Fibroblast of skin of right quadriceps (primary cell): ENCODE results near the gene MGRN1.

Source experiments
- DNase-seq: peaks from one replicate; pipeline ENCODE4 v3.0.0-alpha.2; 2013

Gene MGRN1

GRCh38 chr16:4677390-4677789 lies 52.8 kb downstream of the MGRN1 start:
- DNase-seq = no peak

DNA sequence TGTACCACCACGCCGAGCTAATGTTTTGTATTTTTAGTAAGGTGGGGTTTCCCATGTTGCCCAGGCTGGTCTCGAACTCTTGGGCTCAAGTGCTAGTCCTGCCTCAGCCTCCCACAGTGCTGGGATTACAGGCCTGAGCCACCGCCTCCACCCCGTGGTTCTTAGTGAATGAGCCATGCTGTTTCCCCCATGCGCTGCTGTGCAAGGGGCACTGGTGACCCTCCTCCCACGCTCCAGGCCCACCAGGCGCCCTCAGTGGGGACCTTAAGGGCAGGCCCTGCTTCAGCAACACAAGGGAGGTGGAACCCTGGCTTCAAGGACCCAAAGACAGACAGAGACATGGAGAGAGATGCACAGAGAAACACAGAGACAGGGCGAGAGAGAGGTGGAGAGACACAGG lies 53.4 kb downstream of the MGRN1 start:
- no peak for DNase-seq

DNA sequence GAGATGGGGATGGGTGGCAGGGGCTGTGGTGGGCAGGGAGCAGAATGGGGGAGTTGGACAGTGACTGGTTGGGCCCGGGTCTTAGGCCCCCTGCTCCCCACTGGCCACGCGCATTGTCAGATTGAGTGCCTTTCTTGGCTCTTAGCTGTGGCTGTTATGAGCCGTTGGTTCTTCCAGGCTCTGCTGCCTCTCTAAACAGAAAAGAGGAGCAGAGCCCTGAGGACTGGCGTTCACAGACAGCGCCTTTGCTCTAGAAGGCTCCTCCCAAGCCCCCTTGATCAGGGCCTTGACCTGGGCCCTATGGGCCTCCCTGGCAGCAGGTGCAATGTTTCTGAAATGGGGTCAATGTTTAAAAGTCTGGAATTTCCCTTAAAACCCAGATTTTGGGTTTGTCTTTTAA lies 54.0 kb downstream of the MGRN1 start:
- no peak for DNase-seq

DNA sequence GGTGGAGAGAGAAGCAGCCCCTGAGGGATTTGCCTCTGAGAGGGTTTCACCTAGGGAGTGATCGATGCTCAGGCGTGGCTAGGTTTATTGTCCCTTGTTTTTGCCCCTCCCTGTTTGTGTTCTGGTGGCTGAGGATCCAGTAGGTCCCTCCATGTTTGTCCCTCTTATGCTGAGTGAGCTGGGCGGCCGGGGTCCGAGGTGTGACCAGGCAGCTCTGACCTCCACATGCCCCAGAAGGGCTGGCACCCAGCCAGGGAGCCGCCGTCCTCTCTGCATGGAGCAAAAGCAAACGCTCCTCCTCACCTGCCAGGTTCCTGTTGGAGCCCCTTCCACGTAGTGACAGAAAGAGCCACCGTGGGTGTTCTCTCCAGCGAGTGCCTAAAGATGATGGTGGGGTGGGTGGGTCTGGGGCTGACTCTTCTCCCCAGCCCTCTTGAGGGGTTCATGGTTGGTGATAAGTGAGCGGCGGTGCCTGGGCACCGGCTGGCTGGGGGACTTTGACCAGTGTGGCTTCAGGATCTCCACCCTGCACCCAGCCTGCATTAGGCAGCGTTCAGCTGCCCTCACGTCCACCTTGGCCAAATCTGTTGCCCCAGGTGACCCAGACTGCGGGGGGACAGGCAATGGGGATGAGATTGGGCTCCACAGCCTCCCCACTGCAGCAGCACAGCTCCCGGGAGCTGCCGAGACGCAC lies 54.7 kb downstream of the MGRN1 start:
- DNase-seq = no peak

GRCh38 chr16:4679850-4680636 lies 55.4 kb downstream of the MGRN1 start:
- DNase-seq = no peak

DNA sequence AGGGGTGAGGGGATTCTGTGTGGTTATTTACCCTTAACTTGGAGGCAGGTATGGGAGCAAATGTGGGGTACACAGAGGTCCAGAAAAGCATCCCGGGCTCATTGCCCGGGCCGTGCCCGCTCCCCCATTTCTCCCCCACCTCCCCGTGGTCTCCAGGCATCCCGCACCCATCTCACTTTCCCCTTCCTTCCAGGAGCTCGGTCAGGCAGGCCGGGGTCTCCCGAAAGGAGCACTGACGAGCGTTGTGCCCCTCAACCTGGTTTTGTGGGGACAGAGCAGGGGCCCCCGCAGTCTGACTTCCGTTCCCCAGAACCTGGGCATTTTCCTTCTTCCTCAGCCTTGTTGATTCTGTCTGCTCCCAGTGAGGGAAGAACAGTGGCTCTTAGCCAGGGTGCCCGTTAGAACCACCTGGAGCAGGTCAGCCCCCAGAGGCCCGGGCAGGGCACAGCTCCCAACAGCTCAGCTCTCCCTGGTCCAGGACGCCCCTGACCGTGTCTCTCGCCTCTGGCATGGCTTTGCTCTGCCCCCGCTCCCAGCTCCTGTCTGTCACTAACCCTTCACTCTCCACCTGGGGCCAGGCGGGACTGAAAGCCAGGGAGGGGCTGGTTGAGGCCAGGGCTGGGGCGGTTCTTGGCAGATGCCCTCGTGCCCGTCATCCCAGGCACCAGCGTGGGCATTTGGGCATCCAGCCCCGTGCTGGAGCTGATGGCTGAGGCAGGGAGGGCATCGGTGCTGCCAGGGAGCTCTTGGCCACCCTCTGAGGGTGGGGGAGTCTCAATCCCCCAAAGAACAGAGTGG lies 56.2 kb downstream of the MGRN1 start:
- DNase-seq = no peak

DNA sequence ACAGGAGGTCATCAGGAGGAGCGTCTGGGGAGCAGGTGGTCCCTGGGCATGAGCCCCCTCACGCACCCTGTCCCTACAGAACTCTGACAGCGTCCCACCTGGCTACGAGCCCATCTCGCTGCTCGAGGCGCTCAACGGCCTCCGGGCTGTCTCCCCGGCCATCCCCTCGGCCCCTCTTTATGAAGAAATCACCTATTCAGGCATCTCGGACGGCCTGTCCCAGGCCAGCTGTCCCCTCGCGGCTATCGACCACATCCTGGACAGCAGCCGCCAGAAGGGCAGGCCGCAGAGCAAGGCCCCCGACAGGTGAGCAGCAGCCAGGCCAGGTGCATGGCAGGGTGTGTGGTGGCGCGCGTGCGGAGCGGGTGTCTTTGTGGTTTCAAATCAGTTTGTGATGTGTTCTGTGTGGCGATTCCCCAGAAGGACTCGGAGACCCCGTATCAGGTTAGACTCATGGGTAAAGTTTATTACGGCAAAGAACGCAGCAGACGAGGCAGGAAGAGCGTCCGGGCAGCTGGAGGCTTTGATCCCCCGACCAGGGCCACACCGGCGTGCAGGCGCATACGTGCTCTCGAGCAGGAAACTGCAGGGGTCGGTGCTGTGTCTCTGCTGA lies 57.0 kb downstream of the MGRN1 start:
- no peak for DNase-seq

DNA sequence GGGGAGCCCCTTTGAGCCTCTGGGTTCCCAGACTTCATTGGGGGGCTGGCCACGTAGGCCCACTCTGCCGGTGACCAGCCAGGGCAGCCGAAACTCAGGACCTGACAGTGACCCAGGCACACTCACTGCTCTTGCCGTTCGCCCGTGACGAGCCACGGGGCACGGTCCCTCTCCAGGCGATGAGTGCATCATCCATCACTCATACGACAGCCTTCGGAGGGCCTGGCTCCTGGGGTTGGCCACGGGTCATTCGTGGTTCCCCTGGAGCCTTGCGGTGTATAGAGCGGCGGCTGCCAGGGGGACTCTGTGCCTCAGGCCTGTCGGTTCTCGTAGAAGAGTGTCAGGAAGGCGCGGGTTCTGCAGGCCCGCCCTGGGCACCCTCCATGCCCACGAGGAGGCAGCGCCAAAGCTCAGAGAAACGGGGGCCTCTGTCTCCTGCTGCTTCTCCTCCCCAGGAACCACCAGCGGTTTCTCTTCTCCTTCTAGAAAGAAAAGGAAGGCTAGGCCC lies 57.5 kb downstream of the MGRN1 start:
- DNase-seq = no peak

DNA sequence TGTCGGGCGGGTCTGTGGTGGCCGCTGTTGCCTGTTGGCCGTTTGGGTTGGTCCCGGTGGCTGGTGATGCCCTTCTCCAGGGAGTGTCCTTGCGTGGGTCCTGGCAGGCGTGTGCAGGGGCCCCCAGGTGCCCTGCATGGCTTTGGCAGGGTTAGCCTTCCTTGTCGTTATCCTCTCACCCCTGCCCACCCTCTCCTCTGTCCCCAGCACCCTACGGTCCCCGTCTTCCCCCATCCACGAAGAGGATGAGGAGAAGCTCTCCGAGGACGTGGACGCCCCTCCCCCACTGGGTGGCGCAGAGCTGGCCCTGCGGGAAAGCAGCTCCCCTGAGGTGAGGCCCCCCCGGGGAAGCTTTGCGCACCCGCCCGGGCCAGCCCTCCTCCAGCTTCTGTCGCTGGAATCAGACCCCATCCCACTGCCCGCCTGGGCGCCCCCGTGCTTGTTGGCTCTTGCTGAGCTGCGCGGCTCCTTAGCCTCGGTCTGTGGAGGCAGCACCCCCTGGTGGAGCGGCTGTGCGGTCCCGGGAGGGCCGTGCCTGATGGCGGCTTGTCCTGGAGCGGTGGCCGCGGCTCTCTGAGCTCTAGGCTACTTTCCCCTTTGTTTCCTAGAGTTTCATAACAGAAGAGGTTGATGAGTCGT lies 58.1 kb downstream of the MGRN1 start:
- peak; percentile 17 for DNase-seq

DNA sequence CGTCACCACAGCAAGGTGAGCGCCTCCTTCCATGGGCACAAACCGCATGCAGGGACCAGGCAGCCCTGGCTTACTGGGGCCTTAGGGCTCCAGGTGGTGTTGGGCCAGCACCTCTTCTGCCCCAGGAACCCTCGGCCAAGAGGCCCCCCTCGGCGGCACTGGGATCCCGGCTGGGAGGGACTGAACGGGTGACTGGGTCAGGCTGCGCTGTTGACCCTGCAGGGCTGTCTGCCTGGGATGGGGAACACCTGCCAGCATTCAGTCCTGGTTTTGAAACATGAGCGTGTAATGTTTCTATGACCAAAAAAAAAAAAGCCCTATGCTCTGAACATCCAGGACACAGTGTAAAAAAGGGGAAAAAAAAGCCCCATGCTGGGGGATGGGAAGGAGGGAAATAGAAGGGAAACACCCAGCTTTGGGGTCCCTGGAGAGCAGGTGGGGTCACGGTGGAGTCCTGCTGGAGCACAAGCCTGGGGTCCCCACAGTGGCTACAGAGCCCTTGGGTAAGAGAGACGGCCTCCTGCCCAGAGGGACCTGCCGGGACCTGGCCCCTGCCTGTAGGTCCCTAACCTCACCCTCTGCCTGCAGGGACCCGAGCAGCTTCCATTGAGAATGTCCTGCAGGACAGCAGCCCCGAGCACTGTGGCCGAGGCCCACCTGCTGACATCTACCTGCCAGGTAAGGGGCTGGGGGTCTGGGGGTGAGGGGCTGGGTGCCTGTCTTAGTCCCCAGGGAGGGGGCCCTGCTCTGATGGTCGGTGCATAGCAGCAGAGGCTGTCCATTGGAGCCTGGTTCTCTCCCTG lies 58.8 kb downstream of the MGRN1 start:
- DNase-seq = no peak

DNA sequence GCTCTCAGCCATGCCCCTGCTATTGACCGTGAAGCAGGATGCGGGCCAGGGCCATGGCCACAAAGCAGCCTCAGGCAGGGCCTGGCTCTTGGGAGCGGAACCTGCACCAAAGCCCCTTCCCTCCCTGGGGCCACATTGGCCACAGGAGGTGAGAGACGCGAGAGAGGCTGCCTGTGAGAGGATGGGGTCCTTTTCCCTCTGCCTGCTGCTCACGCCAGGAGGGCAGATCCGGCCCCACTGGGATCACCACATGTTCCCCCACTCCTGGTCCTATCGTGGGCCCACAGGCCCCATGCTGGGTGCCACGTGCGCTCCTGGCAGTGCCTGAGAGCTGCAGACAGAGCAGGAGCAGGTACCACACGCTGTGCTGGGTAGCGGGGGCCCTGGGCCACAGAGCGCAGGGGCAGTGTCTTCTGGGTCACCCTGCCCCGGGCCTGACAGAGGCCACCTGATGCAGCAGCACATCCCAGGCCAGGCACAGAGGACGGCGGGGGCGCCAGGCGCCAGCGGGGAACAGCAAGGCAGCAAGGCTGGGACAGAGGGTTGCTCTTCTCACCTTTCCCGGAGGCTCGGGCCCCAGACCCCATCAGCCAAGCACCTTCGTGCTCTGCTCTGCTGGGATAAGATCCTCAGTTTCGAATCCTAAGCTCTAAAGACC lies 59.6 kb downstream of the MGRN1 start:
- DNase-seq = no peak

DNA sequence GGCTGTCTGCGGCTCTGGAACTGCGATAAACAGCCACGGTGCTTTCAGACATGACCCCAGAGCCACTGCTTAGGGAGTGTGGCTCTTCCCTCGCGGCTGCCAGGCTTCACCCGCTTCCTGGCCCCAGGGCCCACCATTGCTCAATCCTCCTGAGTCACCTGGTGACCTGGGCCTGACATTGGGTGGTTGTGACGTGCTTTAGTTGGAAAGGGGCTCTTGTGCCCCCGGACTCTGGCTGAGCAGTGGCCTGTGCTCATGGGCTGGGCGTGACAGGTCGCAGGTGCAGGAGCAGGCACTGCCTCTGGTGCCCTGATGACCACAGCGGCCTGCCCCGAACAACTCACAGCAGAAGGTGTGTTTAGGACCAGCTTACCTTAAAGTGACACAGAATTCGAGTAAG lies 60.1 kb downstream of the MGRN1 start:
- no peak for DNase-seq

DNA sequence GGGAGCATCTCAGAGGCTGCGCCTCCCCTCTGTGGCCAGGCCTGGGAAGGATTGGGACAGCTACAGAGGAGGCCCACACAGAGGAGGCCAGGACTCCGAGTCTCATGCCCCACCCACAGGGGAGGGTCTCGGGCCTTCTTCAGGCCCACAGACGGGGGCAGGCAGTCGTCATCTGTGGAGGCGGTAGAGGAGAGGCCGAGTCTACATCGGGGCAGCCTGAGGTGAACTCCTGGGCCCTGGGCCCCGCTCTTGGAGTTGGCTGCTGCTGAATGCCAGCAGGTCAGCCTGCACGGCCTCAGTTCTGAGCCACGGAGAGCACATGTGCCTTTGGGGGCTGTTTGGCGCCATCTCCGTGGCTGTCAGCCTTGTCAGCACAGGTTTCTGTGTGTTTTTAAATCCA lies 60.7 kb downstream of the MGRN1 start:
- no peak for DNase-seq

DNA sequence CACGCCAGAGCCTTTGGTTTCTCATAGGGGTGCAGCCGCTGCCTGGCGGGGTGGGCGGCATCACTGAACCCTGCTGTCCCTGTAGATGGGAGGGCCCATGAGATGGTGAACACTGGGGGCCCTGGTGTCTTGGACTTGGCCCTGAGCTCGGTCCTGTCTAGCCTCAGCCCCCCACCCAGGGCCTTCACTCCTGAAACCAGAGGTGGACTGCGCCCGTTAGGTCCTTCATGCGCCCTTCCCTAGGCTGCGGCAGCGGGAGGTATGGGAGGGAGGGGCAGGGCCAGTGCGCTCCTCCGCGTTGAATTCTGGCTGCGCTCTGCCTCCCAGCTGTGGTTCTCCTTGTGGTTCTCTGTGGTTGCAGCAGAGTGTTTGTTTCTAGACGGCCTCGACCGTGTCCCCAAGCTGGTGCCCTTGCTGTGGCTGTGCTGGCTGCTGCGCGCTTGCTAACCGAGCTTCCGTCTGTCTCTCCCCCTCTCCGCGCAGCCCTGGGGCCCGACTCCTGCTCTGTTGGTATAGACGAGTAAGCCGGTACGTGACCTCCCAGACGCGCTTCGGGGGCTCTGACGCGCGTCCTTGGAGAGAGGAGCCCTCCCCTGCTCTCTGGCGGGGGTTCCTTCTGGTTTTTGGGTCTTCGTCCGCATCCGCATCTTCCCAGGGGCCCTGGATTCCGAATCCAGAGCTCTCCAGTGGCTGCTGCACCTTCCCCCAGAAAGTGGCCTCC lies 61.3 kb downstream of the MGRN1 start:
- DNase-seq = no peak

DNA sequence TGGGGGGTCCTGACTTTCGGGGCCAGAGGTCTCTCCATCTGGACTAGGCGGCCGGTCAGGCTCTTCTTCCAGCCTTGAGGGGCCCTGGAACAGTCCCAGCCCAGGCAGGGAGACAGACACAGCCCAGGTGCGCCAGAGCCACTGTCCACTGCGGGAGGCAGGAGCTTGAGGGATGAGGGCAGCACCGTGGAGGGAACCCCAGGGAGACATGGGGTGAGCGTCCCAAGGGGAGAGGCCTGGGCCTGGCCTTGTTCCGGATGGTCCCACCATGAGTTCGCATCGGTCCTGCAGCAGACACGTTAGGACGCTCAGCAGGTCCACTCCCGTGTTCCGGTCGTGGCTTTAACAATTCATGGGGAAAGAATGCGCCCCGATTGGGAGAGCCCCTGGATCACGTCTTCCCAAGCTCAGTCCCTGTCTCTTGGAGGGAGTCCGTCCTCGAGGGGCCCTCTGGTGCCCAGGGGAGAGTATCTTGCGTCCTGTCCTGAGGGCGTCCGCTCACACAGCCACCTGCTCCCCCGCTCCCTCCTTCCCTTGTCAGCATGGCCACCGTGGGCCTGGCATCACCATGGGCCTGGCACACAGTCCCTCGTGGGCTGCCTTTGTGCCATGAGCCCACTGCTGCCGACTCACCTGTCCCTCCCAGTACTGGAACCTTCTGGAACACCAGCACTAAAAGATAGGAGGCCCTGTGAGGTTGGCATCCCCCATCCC lies 62.0 kb downstream of the MGRN1 start:
- DNase-seq = no peak

DNA sequence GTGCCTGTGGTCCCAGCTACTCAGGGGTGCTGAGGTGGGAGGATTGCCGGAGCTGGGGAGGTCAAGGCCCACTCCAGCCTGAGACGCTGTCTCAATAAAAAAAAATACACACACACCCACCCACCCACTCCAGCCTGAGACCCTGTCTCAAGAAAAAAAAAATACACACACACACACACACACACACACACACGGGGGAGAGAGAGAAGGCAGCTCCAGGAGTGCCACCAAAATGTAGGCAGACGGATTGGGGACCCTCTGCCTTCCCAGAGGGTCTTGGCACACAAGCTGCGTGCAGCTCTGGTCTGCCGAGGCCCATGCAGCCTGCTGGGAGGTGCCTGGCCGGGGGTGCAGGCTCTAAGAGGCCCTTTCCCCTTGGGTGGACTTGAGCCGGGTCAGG lies 62.8 kb downstream of the MGRN1 start:
- DNase-seq = no peak

GRCh38 chr16:4687946-4688673 lies 63.5 kb downstream of the MGRN1 start:
- no peak for DNase-seq

DNA sequence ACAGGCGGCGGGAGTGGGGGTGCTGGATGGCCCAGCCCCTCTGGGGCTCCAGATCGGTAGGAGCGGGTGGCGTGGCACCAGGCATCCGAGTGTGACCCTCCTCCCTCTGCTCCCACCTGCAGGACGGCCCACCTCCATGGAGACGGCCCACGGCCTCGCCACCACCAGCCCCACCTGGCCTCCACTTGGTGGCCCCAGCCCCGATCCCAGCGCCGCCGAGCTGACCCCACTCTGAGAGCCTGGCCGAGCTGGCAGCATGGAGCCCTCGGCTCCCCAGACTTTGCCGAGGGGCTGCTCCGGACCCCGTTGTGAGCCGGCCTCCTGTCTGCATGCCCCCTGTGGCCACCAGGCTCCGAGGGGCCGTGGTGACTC lies 64.0 kb downstream of the MGRN1 start:
- no peak for DNase-seq

- no peak for DNase-seq
Measured at GRCh38 chr16:4689091-4689671, 64.6 kb downstream of the MGRN1 start.
